ENCODE measurements around the gene TOLLIP.

The TOLLIP gene

DNA sequence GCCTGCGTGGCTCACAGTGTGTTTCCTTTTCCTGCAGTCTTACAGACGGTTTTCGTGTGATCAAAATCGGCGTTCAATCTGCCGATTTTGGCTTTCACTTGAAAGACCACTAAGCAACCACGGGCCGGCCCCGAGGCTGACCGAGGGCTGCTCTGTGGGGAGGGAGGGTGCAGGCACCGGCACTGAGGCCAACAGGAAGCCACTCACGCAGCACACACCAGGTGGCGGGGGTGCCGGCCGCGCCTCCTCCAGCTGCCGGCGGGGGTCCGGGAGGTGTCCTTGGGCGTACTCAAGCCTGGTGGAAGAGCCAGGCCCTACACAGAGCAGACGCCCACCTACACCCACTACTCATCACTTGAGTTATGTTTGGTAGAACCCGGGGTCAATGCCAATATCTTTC is 14.3 kb downstream of the TOLLIP start:
- H3K4me3 ChIP-seq (ENCODE audit: low read depth, low read length), result no peak overlapping the region
- no peak for TF ChIP-seq CTCF (IDR thresholded peaks at IDR 0.05; ENCODE audit: low read depth, low read length)

DNA sequence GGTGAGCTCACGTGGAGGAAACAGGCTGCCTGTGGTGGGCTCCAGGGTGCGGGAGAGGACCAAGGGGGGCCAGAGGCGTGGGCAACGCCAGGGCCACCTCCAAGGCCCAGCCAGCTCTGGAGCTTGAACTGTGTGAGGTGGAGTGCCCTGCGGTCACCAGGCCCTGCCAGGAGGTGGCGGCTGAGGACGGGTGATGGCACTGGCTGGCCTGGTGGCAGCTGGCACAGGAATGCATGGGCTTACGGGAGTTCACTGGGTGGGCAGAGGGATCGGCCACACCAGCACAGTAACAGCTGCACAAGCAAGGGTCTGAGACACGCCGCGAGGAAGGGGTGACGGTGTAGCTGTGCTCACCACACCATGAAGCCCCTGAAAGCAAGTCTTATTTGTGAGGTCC is 15.8 kb downstream of the TOLLIP start:
- TF ChIP-seq CTCF (IDR thresholded peaks at IDR 0.05; ENCODE audit: low read depth, low read length), result 0 out of 2 replicates have a peak, but pooled peaks have one; percentile 8
- H3K4me3 ChIP-seq (ENCODE audit: low read depth, low read length), result no peak overlapping the region

DNA sequence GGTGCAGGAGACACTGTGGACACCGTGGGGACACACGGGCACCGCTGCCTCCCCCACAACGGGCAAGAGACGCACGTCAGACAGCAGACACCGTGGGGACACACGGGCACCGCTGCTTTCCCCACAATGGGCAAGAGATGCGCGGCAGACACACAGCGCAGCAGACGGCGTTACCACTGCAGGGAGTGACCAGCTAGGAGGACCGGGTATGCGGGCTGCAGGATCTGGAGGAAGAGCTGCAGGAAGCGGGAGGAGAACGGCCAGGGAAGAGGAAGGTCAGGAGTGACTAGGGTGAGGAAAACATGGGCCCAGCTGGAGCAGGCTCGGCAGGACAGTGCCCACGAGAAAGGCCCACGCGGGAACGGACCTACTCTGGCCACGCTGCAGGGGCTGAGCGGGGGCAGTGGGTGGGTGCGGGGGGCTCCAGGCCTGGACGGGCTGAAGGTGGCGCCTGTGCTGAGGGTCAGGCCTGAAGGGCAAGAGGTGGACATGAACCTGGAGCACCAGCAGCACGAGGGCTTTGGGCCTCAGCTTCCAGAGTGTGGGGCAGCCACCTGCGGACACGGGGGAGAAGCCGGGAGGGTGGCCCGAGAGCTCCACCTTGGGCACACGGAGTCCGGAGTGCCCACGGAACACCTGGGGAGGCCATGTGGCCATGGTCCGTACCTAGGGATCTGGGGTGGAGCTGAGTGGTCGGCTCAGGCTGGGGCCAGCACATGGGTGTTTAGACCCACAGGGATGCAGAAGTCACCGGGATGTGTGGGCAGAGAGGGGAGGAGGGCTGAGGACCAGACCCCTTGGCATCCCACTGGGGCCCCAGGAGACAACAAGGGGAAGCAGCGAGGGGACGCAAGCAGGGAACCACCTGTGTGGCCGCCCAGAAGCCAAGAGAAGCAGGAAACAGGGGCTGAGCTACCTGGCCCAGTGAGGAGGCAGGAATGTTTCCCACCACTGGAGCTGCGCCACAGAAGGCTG is 16.5 kb downstream of the TOLLIP start:
- TF ChIP-seq CTCF (IDR thresholded peaks at IDR 0.05; ENCODE audit: low read depth, low read length), result no peak
- no peak overlapping the region for H3K4me3 ChIP-seq (ENCODE audit: low read depth, low read length)

DNA sequence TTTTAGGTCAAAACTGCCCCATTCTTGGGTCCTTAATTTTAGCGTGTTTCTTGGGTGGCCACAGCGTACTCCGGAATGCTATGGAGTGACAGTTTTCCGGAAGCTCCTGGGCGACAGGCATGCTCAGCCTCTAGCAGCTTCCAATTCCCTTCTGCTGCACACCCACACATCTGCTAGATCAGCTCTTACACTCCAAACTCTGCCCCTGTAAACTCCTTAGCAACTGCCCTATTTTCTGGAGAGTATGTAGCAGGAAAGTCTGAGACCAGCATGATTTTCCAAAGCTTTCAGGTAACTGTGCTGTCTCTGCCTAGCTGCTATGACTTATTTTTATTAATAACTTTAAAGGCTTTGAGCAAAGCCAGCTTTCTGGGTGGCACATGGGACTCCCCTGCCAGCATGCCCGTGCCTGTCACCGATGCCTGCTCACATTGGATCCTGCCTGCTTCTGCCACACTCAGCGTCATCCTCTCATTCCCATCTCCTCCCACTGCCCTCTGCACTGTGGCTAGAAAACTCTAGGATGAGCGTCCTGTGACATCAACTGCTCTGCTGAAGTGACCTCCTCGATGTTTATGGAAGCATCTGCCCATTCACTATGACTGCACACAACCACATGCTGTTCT is 17.3 kb downstream of the TOLLIP start:
- TF ChIP-seq CTCF (IDR thresholded peaks at IDR 0.05; ENCODE audit: low read depth, low read length), result no peak
- no peak overlapping the region for H3K4me3 ChIP-seq (ENCODE audit: low read depth, low read length)

DNA sequence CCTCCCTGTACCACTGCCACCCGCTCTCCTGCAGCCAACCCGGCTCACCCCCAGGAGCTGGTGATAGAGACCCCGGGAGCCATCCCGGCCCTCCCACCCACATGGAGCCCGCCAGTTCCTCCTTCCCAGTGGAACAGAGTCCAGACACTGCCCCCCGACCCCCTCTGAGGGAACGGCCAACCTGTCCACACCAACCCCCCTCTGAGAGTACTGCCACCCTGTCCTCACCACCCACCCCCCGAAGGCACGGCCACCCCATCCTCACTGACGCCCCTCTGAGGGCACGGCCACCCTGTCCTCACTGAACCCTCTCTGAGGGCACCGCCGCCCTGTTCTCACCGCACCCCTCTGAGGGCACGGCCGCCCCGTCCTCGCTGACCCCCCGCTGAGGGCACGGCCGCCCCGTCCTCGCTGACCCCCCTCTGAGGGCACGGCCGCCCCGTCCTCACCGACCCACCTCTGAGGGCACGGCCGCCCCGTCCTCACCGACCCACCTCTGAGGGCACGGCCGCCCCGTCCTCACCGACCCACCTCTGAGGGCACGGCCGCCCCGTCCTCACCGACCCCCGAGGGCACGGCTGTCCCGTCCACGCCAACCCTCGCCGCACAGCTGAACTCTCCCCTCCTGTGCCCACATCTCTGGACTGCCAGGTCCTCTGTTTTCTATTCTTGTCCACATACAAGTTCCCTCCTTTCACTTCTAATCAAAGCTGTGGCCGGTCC is 18.0 kb downstream of the TOLLIP start:
- no peak for TF ChIP-seq CTCF (IDR thresholded peaks at IDR 0.05; ENCODE audit: low read depth, low read length)
- no peak overlapping the region for H3K4me3 ChIP-seq (ENCODE audit: low read depth, low read length)

DNA sequence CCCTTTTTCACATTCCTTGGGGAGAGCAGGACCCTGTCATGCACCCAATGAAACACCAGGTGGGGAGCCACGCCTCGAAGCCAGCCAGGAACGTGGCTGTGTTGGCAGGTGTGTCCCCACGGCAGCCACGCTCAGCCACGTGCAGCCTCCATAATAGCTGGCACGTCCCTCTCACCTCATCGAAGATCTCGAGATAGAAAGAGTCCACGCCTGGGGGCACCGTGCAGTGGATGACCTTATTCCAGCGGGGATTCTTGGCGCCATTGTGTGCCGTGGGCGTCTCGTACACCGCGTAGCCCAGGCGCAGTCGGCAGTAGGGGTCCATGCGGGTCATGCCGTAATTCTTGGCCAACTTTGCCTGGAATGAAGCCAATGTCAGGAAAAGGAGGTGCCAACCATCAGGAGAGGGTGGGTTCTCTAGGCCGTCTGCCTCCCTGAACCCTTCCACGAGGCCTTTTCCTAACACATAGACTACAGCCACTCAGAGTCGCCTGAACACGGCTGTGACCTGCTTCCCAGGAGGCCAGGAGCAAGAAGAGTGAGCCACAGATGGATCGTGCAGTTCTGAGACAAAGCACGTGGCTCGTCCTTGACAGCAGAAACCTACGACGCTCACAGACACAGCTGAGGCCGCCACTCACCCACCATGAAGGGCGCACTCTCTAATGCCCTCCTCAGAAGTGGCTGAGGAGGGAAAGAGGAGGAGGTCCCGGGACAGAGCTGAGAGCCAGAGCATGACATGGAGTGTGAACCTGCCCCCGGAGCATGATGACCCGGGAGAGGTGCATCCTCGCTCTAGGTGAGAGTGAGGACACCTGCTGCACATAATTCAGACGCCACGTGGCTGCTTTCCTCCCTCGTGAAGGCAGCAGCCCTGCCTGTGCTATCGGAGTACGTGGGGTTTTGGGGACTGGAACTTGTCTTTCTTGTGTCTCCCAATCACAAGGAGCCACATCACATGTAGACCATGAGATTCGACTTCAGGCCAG is 19.1 kb downstream of the TOLLIP start:
- TF ChIP-seq CTCF (IDR thresholded peaks at IDR 0.05; ENCODE audit: low read depth, low read length), result no peak
- H3K4me3 ChIP-seq (ENCODE audit: low read depth, low read length), result no peak overlapping the region

Data from WI38 (cell line).